Activated T-cell treated with anti-CD3 and anti-CD28 coated beads, Interleukin-2, amount 50 U/mL, for 72 hours (primary cell): ENCODE results near the gene NRG2. TPM values are rescaled to one million over a fixed set of nuclear protein-coding genes. Genes with fewer than 3 reads are reported as not detected.

Experiments used
- ATAC-seq, 2 donors: fragments of 150-1000 bp; cut with Tn5 transposase; replicated peaks in 1 of 2; 2 replicates each; pipeline ENCODE4 v1.10.0; 2021; ENCODE audit warnings: moderate library complexity in 2 of 2, mild to moderate bottlenecking in 1 of 2
- DNase-seq, 2 donors: peaks; one replicate each; pipeline ENCODE4 v3.0.0; 2021 to 2022; ENCODE audit warnings: mixed read lengths in 1 of 2
- H3K27ac Mint-ChIP-seq: one replicate; pipeline ENCODE4 v1.8.0; 2022; ENCODE audit warnings: mild to moderate bottlenecking, moderate library complexity, mixed read lengths
- H3K27me3 Mint-ChIP-seq: one replicate; pipeline ENCODE4 v1.8.0; 2022; ENCODE audit warnings: low read depth, mixed read lengths
- H3K36me3 Mint-ChIP-seq, 2 donors: one replicate each; pipeline ENCODE4 v1.8.0; 2022; ENCODE audit warnings: mixed read lengths in 2 of 2, mild to moderate bottlenecking in 1 of 2; ENCODE audit not compliant: insufficient read depth in 2 of 2
- H3K4me1 Mint-ChIP-seq: one replicate; pipeline ENCODE4 v1.8.0; 2022; ENCODE audit warnings: low read depth, mixed read lengths
- H3K4me3 Mint-ChIP-seq, 2 donors: one replicate each; pipeline ENCODE4 v1.8.0; 2022; ENCODE audit warnings: mild to moderate bottlenecking in 2 of 2, mixed read lengths in 2 of 2, moderate library complexity in 2 of 2
- H3K9me3 Mint-ChIP-seq, 2 donors: one replicate each; pipeline ENCODE4 v1.8.0; 2022; ENCODE audit warnings: mixed read lengths in 2 of 2
- total RNA-seq, 2 donors: library from RNA; stranded (reverse); gene quantifications; one replicate each; pipeline ENCODE4 v1.2.3, GENCODE V29; 2022

The NRG2 gene
- total RNA-seq, 2 donors from 2014 or later, result 0.07 to 0.23 TPM

- Mint-ChIP-seq H3K27ac (no peak overlapping the region), H3K4me1 (no peaks in the 10 kb centered on the region), H3K4me3 (no peak overlapping the region), H3K9me3 (peaks cover 2 to 8% of the 10 kb centered on the region in 2 donors), H3K27me3 (peaks cover 6% of the 10 kb centered on the region), H3K36me3 (peaks cover 0 to 3% of the 10 kb centered on the region in 2 donors)
- ATAC-seq (no peak), DNase-seq (no peak)
Measured at GRCh38 chr5:139822553-139823425, 220.3 kb downstream of the NRG2 start.

- H3K4me3 Mint-ChIP-seq, result no peak overlapping the region
- H3K27ac Mint-ChIP-seq, result no peak overlapping the region
- H3K36me3 Mint-ChIP-seq, result peaks cover 0 to 3% of the 10 kb centered on the region in 2 donors
- ATAC-seq (no peak), DNase-seq (no peak)
- H3K27me3 Mint-ChIP-seq, result peaks cover 6% of the 10 kb centered on the region
- peaks cover 2 to 8% of the 10 kb centered on the region in 2 donors for H3K9me3 Mint-ChIP-seq
- H3K4me1 Mint-ChIP-seq, result no peaks in the 10 kb centered on the region
Measured at GRCh38 chr5:139821806-139822552, 221.1 kb downstream of the NRG2 start.

GRCh38 chr5:139820606-139821005, 222.5 kb downstream of the NRG2 start:
- DNase-seq (no peak), ATAC-seq (no peak)
- Mint-ChIP-seq H3K4me3 (no peak overlapping the region), H3K27ac (no peak overlapping the region), H3K36me3 (peaks cover 0 to 3% of the 10 kb centered on the region in 2 donors), H3K9me3 (peaks cover 2 to 8% of the 10 kb centered on the region in 2 donors), H3K4me1 (no peaks in the 10 kb centered on the region), H3K27me3 (peaks cover 6% of the 10 kb centered on the region)

GRCh38 chr5:139820130-139820529, 223.0 kb downstream of the NRG2 start:
- peaks cover 0 to 3% of the 10 kb centered on the region in 2 donors for H3K36me3 Mint-ChIP-seq
- ATAC-seq (no peak), DNase-seq (no peak)
- no peak overlapping the region for H3K4me3 Mint-ChIP-seq
- H3K27me3 Mint-ChIP-seq, result peaks cover 6% of the 10 kb centered on the region
- H3K27ac Mint-ChIP-seq, result no peak overlapping the region
- H3K9me3 Mint-ChIP-seq, result peaks cover 2 to 8% of the 10 kb centered on the region in 2 donors
- no peaks in the 10 kb centered on the region for H3K4me1 Mint-ChIP-seq

GRCh38 chr5:139817970-139818369, 225.1 kb downstream of the NRG2 start:
- H3K9me3 Mint-ChIP-seq, result peaks cover 2 to 8% of the 10 kb centered on the region in 2 donors
- H3K4me1 Mint-ChIP-seq, result no peaks in the 10 kb centered on the region
- no peak for ATAC-seq
- no peak overlapping the region for H3K4me3 Mint-ChIP-seq
- no peak overlapping the region for H3K27ac Mint-ChIP-seq
- DNase-seq, result no peak
- H3K27me3 Mint-ChIP-seq, result peaks cover 6% of the 10 kb centered on the region
- peaks cover 0 to 3% of the 10 kb centered on the region in 2 donors for H3K36me3 Mint-ChIP-seq

GRCh38 chr5:139817362-139817761, 225.7 kb downstream of the NRG2 start:
- Mint-ChIP-seq H3K9me3 (peaks cover 2 to 8% of the 10 kb centered on the region in 2 donors), H3K4me1 (no peaks in the 10 kb centered on the region), H3K36me3 (peaks cover 0 to 3% of the 10 kb centered on the region in 2 donors), H3K27ac (no peak overlapping the region), H3K4me3 (no peak overlapping the region), H3K27me3 (peaks cover 6% of the 10 kb centered on the region)
- DNase-seq (no peak), ATAC-seq (no peak)

- H3K4me1 Mint-ChIP-seq, result no peaks in the 10 kb centered on the region
- H3K27me3 Mint-ChIP-seq, result peaks cover 6% of the 10 kb centered on the region
- no peak overlapping the region for H3K4me3 Mint-ChIP-seq
- no peak for DNase-seq
- no peak overlapping the region for H3K27ac Mint-ChIP-seq
- ATAC-seq, result no peak
- H3K36me3 Mint-ChIP-seq, result peaks cover 0 to 3% of the 10 kb centered on the region in 2 donors
- H3K9me3 Mint-ChIP-seq, result peaks cover 2 to 8% of the 10 kb centered on the region in 2 donors
Measured at GRCh38 chr5:139816566-139816965, 226.5 kb downstream of the NRG2 start.

GRCh38 chr5:139814704-139815280, 228.3 kb downstream of the NRG2 start:
- H3K27me3 Mint-ChIP-seq, result peaks cover 4% of the 10 kb centered on the region
- no peaks in the 10 kb centered on the region for H3K4me1 Mint-ChIP-seq
- H3K9me3 Mint-ChIP-seq, result peaks cover 2 to 8% of the 10 kb centered on the region in 2 donors
- ATAC-seq, result no peak
- peaks cover 0 to 3% of the 10 kb centered on the region in 2 donors for H3K36me3 Mint-ChIP-seq
- no peak for DNase-seq
- H3K4me3 Mint-ChIP-seq, result no peak overlapping the region
- H3K27ac Mint-ChIP-seq, result no peak overlapping the region

- Mint-ChIP-seq H3K27ac (no peak overlapping the region), H3K4me3 (no peak overlapping the region), H3K9me3 (peaks cover 2% of the 10 kb centered on the region in 2 donors), H3K4me1 (no peaks in the 10 kb centered on the region), H3K36me3 (peaks cover 0 to 3% of the 10 kb centered on the region in 2 donors), H3K27me3 (no peaks in the 10 kb centered on the region)
- ATAC-seq, result no peak
- DNase-seq, result no peak
Measured at GRCh38 chr5:139814191-139814601, 228.9 kb downstream of the NRG2 start.

- no peaks in the 10 kb centered on the region for H3K27me3 Mint-ChIP-seq
- no peak overlapping the region for H3K27ac Mint-ChIP-seq
- no peak overlapping the region for H3K4me3 Mint-ChIP-seq
- H3K36me3 Mint-ChIP-seq, result no peaks in the 10 kb centered on the region
- no peaks in the 10 kb centered on the region for H3K9me3 Mint-ChIP-seq
- DNase-seq (no peak), ATAC-seq (no peak)
- no peaks in the 10 kb centered on the region for H3K4me1 Mint-ChIP-seq
Measured at GRCh38 chr5:139812836-139813805, 230.0 kb downstream of the NRG2 start.

GRCh38 chr5:139812323-139812722, 230.8 kb downstream of the NRG2 start:
- no peak for DNase-seq
- Mint-ChIP-seq H3K4me3 (no peak overlapping the region), H3K27me3 (no peaks in the 10 kb centered on the region), H3K4me1 (no peaks in the 10 kb centered on the region), H3K36me3 (no peaks in the 10 kb centered on the region), H3K27ac (no peak overlapping the region), H3K9me3 (no peaks in the 10 kb centered on the region)
- ATAC-seq, result no peak

- Mint-ChIP-seq H3K4me1 (no peaks in the 10 kb centered on the region), H3K36me3 (no peaks in the 10 kb centered on the region), H3K9me3 (no peaks in the 10 kb centered on the region), H3K27me3 (no peaks in the 10 kb centered on the region), H3K4me3 (no peak overlapping the region), H3K27ac (no peak overlapping the region)
- ATAC-seq, result no peak
- DNase-seq, result no peak
Measured at GRCh38 chr5:139811274-139811607, 231.9 kb downstream of the NRG2 start.
